ENCODE results near the gene KRTAP5-10. TPM values are rescaled to one million over a fixed set of nuclear protein-coding genes. Genes with fewer than 3 reads are reported as not detected.

Gene KRTAP5-10
- total RNA-seq, 4 donors from 2014 or later, result not detected

DNA sequence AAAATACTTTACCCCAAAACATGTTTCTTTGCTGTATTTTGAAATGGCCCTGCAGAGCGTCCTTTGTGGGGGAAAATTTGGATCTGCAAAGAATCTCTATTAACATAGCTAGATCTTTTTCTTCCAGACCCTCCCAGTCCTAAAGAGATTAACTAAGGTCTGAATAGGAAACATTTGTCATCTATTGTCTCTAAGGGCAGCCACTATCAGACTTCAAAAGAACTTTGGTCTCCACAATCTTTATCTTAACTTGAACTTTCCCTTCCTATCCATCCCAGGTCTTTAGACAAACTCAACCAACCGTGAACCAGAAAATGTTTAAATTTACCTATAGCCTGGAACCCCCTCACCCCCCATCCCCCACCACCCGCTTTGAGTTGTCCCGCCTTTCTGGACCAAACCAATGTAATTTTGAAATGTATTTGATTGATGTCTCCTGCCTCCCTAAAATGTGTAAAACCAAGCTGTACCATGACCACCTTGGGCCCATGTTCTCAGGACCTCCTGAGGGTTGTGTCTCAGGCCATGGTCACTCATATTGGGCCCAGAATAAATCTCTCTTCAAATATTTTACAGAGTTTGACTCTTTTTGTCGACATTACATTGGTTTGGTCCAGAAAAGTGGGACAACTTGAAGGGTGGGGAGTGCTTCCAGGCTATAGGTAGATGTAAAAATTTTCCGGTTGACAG lies 20.7 kb upstream of the KRTAP5-10 start:
- no peak for DNase-seq (ENCODE audit: low spot score)
- no peak for ATAC-seq (ENCODE audit: low FRiP score)
- TF ChIP-seq, protein P1, sequence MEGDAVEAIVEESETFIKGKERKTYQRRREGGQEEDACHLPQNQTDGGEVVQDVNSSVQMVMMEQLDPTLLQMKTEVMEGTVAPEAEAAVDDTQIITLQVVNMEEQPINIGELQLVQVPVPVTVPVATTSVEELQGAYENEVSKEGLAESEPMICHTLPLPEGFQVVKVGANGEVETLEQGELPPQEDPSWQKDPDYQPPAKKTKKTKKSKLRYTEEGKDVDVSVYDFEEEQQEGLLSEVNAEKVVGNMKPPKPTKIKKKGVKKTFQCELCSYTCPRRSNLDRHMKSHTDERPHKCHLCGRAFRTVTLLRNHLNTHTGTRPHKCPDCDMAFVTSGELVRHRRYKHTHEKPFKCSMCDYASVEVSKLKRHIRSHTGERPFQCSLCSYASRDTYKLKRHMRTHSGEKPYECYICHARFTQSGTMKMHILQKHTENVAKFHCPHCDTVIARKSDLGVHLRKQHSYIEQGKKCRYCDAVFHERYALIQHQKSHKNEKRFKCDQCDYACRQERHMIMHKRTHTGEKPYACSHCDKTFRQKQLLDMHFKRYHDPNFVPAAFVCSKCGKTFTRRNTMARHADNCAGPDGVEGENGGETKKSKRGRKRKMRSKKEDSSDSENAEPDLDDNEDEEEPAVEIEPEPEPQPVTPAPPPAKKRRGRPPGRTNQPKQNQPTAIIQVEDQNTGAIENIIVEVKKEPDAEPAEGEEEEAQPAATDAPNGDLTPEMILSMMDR (IDR thresholded peaks at IDR 0.05), result no peak

DNA sequence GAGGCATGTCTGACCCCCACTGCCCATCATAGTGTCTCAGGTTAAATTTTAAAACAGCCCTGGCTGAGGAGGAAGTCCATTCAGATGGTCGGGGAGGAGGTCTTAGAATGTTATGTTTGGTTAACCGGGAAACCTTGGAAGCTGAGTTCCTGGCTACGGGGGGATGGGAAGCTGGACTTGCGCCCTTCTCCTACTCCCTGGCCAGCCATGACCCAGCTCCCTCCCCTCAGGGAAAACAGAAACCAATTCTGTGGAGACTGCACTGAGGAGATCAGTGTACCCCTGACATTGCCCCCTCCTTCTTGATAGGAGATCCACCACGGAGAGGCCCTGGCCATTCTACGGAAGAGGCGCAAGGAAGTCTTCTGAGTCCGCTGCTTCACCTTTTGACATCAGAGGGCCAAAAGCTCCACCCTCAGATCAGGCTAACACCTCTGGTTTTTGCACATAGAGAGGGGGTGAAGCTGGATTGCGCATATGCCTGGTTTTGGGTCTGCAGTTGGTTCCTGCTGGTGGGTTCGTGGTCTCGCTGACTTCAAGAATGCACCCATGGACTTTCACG lies 19.9 kb upstream of the KRTAP5-10 start:
- no peak for ATAC-seq (ENCODE audit: low FRiP score)
- DNase-seq (ENCODE audit: low spot score), result no peak

DNA sequence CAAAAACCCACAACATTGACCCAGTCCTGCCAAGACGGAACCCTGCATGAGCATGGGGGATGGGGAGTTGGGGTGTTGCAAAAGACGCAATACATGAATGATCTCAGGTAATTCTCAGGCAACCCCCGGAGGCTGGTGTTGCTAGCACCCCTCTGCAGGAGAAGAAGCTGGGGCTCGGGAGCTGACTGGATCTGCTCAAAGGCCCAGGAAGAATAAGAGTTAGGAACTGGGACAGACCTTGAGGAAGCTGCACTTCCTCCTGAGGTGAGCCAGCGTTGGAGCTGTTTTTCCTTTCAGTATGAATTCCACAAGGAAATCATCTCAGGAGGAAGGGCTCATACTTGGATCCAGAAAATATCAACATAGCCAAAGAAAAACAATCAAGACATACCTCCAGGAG lies 17.2 kb upstream of the KRTAP5-10 start, which contains the start of gene KRTAP5-9:
Gene KRTAP5-9 (plus strand): TSS at position 301 of the 400 bp plus-strand sequence. CDS start 238 bp downstream, outside the sequence.
- TF ChIP-seq, protein P1 (IDR thresholded peaks at IDR 0.05), result no peak
- ATAC-seq (ENCODE audit: low FRiP score), result no peak
- DNase-seq (ENCODE audit: low spot score), result no peak

More for the DNA sequence above, 19.9 kb upstream of the KRTAP5-10 start:
- TF ChIP-seq, protein P1 (IDR thresholded peaks at IDR 0.05), result no peak

DNA sequence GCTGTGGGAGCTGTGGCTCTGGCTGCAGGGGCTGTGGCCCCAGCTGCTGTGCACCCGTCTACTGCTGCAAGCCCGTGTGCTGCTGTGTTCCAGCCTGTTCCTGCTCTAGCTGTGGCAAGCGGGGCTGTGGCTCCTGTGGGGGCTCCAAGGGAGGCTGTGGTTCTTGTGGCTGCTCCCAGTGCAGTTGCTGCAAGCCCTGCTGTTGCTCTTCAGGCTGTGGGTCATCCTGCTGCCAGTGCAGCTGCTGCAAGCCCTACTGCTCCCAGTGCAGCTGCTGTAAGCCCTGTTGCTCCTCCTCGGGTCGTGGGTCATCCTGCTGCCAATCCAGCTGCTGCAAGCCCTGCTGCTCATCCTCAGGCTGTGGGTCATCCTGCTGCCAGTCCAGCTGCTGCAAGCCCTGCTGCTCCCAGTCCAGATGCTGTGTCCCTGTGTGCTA lies 16.6 kb upstream of the KRTAP5-10 start:
- TF ChIP-seq, protein P1 (IDR thresholded peaks at IDR 0.05), result no peak
- DNase-seq (ENCODE audit: low spot score) (no peak), ATAC-seq (ENCODE audit: low FRiP score) (no peak)

DNA sequence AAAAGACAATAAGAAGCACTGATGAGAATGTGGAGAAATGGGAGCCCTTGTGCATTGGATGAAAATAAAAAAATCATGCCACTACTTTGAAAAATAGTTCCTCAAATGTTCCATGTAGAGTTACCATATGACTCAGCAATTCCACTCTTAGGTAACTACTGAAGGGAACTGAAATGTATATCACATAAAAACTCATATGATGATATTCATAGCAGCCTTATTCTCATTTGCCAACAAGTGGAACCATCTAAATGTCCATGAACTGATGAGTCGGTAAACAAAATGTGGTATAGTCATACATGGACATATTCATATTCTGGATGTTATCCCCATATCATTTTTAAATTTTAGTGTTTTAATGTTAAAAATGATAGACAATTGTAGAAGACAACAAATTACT lies 13.7 kb upstream of the KRTAP5-10 start:
- ATAC-seq (ENCODE audit: low FRiP score) (no peak), DNase-seq (ENCODE audit: low spot score) (no peak)
- TF ChIP-seq, protein P1 (IDR thresholded peaks at IDR 0.05), result no peak

DNA sequence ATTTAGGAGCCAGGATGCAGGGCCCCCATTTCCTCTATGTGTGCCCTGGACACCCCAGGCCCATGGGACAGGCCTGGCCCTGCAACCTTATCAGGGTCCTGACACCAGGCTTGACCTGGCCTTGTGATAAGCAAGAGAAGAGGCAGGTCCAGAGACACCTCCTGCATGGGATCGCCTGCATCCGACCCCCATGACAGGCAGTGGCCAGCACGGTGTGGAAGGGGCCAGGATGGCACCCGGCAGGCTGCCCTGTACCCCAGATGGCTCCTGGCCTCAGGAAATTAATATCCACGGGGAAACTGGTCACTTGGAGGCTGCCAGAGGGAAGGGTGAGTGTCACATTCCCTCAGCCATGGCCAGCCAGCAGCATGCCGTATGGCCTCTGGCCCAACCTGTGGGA lies 10.4 kb upstream of the KRTAP5-10 start:
- DNase-seq (ENCODE audit: low spot score) (no peak), ATAC-seq (ENCODE audit: low FRiP score) (no peak)
- TF ChIP-seq, protein P1 (IDR thresholded peaks at IDR 0.05), result no peak

DNA sequence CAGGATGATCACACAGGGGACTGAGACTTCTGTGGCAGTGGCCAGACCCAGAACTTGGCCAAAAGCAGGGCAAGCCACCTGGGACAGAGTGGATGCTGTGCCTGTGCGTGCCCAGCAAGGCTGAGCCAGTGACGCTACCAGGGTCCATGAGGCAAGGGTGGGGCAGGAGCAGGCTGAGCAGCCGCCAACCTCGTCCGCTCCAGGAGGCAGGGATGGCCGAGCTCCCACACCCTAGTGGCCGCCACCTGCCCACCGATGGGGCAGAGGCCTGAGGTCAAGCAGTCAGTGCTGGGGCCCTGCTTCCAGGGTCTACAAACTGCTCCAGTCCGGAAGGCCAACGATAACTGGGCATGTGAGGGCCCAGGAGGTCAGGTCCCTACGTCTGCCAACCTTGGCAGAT lies 9.9 kb upstream of the KRTAP5-10 start:
- TF ChIP-seq, protein P1 (IDR thresholded peaks at IDR 0.05), result no peak
- ATAC-seq (ENCODE audit: low FRiP score), result no peak
- no peak for DNase-seq (ENCODE audit: low spot score)

Data from omental fat pad (tissue), 4 donors.